Activated naive CD4-positive, alpha-beta T cell treated with anti-CD3 and anti-CD28 coated beads for 36 hours (primary cell): ENCODE results near the gene RNF115. TPM values are rescaled to one million over a fixed set of nuclear protein-coding genes. Genes with fewer than 3 reads are reported as not detected.
A peak's percentile ranks its signal among the peaks of the same experiment; 100 is the strongest.
"Not testable (repeated sequence)": the region's sequence is repeated elsewhere in the genome, so short reads cannot be mapped to it uniquely, and the experiment has no call there.

ENCODE experiments used
- CTCF ChIA-PET: fragments of 350-600 bp; sonication (Branson Sonifier 250); formaldehyde crosslinking; loops from one replicate; lab custom pipeline; 2021; ENCODE audit warnings: antibody characterized with exemption; lab: Charles Lee
- DNase-seq: peaks from one replicate; pipeline ENCODE4 v3.0.0-alpha.2; 2020
- H3K27ac Mint-ChIP-seq: one replicate; pipeline ENCODE4 v1.8.0; 2021; ENCODE audit warnings: mild to moderate bottlenecking, mixed read lengths
- H3K27me3 Mint-ChIP-seq: one replicate; pipeline ENCODE4 v1.8.0; 2021; ENCODE audit warnings: low read depth, mixed read lengths
- H3K36me3 Mint-ChIP-seq: one replicate; pipeline ENCODE4 v1.8.0; 2021; ENCODE audit warnings: low read depth, mixed read lengths
- H3K4me1 Mint-ChIP-seq: one replicate; pipeline ENCODE4 v1.8.0; 2021; ENCODE audit warnings: low read depth, mixed read lengths
- H3K4me3 Mint-ChIP-seq: one replicate; pipeline ENCODE4 v1.8.0; 2021; ENCODE audit warnings: mild to moderate bottlenecking, moderate library complexity, mixed read lengths
- H3K9me3 Mint-ChIP-seq: one replicate; pipeline ENCODE4 v1.8.0; 2021; ENCODE audit warnings: mixed read lengths
- intact Hi-C: fragments of 100-400 bp; cut with micrococcal nuclease; formaldehyde crosslinking; loops from one replicate; pipeline ENCODE4 v1.15.1; 2023
- total RNA-seq, 2 experiments: library from RNA; stranded (reverse); gene quantifications; one replicate each; pipeline ENCODE4 v1.2.3, GENCODE V29; 2021

The RNF115 gene
- total RNA-seq, 2 experiments from 2014 or later: 7.5 to 8.0 TPM

- H3K36me3 Mint-ChIP-seq: peaks cover 7% of the 10 kb centered on the region
Observed at GRCh38 chr1:145751491-145752037, 72.3 kb downstream of the RNF115 start.

GRCh38 chr1:145750426-145750825, 73.5 kb downstream of the RNF115 start:
- Mint-ChIP-seq H3K4me1 (peaks cover 7% of the 10 kb centered on the region), H3K4me3 (no peak overlapping the region), H3K36me3 (peaks cover 6% of the 10 kb centered on the region), H3K27ac (no peak overlapping the region), H3K27me3 (no peaks in the 10 kb centered on the region), H3K9me3 (no peaks in the 10 kb centered on the region)
- CTCF ChIA-PET: interaction anchor here (0.7 to 1.0 kb wide), 2 partner anchors 29 to 108 kb away, joined by 3 read pairs; partner anchors contain the start of gene PIAS3
- intact Hi-C loops: loop anchor here (5.0 to 10.0 kb wide), 2 partner anchors 33 to 164 kb away; partner anchors contain the start of genes CD160, ITGA10 and PEX11B
- DNase-seq: no peak

More at GRCh38 chr1:145751491-145752037, 72.3 kb downstream of the RNF115 start:
- Mint-ChIP-seq H3K4me1 (peaks cover 7% of the 10 kb centered on the region), H3K9me3 (no peaks in the 10 kb centered on the region), H3K4me3 (no peak overlapping the region), H3K27me3 (no peaks in the 10 kb centered on the region), H3K27ac (no peak overlapping the region)
- CTCF ChIA-PET: interaction anchor here (0.6 to 1.0 kb wide), 2 partner anchors 29 to 152 kb away, joined by 3 read pairs; no protein-coding TSS in a partner anchor
- DNase-seq: no peak
- intact Hi-C loops: loop anchor here (5.0 to 10.0 kb wide), 2 partner anchors 34 to 163 kb away; partner anchors contain the start of genes CD160, ITGA10 and PEX11B

- CTCF ChIA-PET: no interaction called here
- no peaks in the 10 kb centered on the region for H3K27me3 Mint-ChIP-seq
- no peak overlapping the region for H3K27ac Mint-ChIP-seq
- H3K4me3 Mint-ChIP-seq: no peak overlapping the region
- H3K9me3 Mint-ChIP-seq: no peaks in the 10 kb centered on the region
- H3K36me3 Mint-ChIP-seq: peaks cover 17% of the 10 kb centered on the region
- peaks cover 7% of the 10 kb centered on the region for H3K4me1 Mint-ChIP-seq
- intact Hi-C loops: loop anchor here (5.0 kb wide), 1 partner anchor 55 kb away; no protein-coding TSS in a partner anchor
- DNase-seq: no peak
Observed at GRCh38 chr1:145747398-145748247, 76.3 kb downstream of the RNF115 start.

DNA sequence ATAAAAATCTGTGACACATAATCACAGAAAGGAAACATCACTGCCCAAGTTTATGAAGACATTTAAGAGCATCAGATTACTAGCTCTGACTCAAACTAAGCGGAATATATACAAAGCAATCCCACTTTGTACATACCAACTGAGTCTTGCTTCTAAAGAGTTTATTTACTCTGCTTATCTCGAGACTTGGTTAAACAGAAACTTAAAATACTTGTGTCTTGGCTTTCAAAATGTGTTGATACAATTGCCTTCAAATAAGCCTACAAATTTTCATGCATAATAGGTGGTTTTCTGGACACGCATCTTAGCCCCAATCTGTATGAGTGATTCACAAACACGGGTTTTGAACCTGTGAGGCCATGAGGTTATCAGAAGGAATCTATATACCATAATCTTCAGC, 83.6 kb downstream of the RNF115 start:
- H3K27me3 Mint-ChIP-seq: no peaks in the 10 kb centered on the region
- no peak overlapping the region for H3K4me3 Mint-ChIP-seq
- peaks cover 11% of the 10 kb centered on the region for H3K36me3 Mint-ChIP-seq
- no peaks in the 10 kb centered on the region for H3K4me1 Mint-ChIP-seq
- no peak for DNase-seq
- CTCF ChIA-PET: no interaction called here
- H3K27ac Mint-ChIP-seq: no peak overlapping the region
- intact Hi-C loops: no loop called here
- no peaks in the 10 kb centered on the region for H3K9me3 Mint-ChIP-seq

GRCh38 chr1:145736191-145736590, 87.7 kb downstream of the RNF115 start:
- CTCF ChIA-PET: no interaction called here
- DNase-seq: no peak
- H3K4me1 Mint-ChIP-seq: no peaks in the 10 kb centered on the region
- no peak overlapping the region for H3K27ac Mint-ChIP-seq
- no peaks in the 10 kb centered on the region for H3K9me3 Mint-ChIP-seq
- intact Hi-C loops: no loop called here
- no peaks in the 10 kb centered on the region for H3K36me3 Mint-ChIP-seq
- no peak overlapping the region for H3K4me3 Mint-ChIP-seq
- H3K27me3 Mint-ChIP-seq: no peaks in the 10 kb centered on the region

DNA sequence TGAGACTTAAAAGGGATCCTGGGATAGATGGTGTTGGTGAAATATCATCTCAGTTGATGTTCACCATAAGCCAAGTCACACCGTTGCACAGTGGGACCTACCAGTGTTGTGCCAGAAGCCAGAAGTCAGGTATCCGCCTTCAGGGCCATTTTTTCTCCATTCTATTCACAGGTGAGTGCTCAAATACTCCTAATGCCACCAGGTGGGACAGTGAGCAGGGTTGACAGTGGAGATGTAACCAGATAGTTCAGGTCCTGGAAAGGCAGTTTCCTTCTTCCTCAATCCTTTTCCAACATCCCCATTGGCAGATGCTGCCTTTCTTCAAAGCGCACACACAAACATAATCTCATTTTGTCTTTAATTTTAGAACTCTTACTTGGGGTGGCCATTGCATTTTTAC, 93.0 kb downstream of the RNF115 start:
- H3K27me3 Mint-ChIP-seq: no peaks in the 10 kb centered on the region
- H3K4me1 Mint-ChIP-seq: no peaks in the 10 kb centered on the region
- no peak for DNase-seq
- H3K36me3 Mint-ChIP-seq: no peaks in the 10 kb centered on the region
- intact Hi-C loops: no loop called here
- CTCF ChIA-PET: interaction anchor here (1.4 kb wide), 1 partner anchor 10 kb away, joined by 3 read pairs; no protein-coding TSS in a partner anchor
- H3K27ac Mint-ChIP-seq: no peak overlapping the region
- no peak overlapping the region for H3K4me3 Mint-ChIP-seq
- H3K9me3 Mint-ChIP-seq: no peaks in the 10 kb centered on the region

DNA sequence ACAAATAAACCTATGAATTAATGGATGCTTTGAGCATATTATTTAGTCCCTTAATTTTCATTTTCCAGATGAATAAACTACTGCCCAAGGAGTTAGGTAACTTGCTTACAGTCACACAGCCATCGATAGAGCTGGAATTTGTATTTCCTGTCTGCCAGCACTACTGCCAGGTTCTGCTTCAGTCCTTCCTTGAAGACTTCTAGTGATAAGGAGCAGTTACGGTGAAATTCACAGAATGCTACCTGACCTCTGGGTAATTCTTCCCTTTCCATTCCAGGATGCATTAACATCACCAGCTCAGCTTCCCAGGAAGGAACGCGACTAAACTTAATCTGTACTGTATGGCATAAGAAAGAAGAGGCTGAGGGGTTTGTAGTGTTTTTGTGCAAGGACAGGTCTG, 93.4 kb downstream of the RNF115 start:
- no peaks in the 10 kb centered on the region for H3K27me3 Mint-ChIP-seq
- CTCF ChIA-PET: no interaction called here
- no peaks in the 10 kb centered on the region for H3K36me3 Mint-ChIP-seq
- H3K4me1 Mint-ChIP-seq: no peaks in the 10 kb centered on the region
- no peak overlapping the region for H3K4me3 Mint-ChIP-seq
- H3K9me3 Mint-ChIP-seq: no peaks in the 10 kb centered on the region
- no peak overlapping the region for H3K27ac Mint-ChIP-seq
- DNase-seq: no peak
- intact Hi-C loops: no loop called here

DNA sequence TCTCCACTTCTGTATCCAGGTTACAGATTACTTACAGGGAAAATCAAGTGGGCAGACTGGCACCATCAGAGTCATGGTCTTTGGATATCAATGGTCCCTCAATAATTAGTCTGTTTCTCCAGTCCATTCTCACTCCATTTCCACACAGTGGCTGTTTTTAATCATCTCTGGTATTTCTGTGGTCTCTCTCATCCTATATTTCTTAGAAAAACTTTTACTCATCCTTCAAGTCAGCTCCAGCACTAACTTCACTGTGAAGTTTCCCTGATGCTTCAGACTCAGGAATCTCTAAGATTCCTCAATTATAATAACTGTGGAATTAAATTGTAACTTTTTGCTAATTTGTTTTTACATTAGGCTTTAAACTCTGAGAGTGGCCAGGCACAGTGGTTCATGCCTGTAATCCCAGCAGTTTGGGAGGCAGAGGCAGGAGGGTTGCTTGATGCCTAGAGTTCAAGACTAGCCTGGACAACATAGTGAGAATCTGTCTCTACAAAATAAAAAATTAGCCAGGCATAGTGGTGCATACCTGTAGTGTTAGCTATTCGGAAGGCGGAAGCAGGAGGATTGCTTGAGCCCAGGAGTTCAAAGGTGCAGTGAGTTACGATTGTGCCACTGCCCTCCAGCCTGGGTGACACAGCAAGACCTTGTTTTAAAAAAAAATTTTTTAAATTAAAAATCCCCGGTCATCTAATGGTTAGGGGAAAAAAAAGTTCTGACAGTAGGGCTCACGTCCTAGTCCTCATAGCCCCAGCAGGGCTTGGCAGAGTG, 94.0 kb downstream of the RNF115 start:
- CTCF ChIA-PET: interaction anchor here (0.8 kb wide), 1 partner anchor 8 kb away, joined by 3 read pairs; no protein-coding TSS in a partner anchor
- no peaks in the 10 kb centered on the region for H3K27me3 Mint-ChIP-seq
- no peaks in the 10 kb centered on the region for H3K36me3 Mint-ChIP-seq
- no peaks in the 10 kb centered on the region for H3K9me3 Mint-ChIP-seq
- no peak overlapping the region for H3K27ac Mint-ChIP-seq
- H3K4me3 Mint-ChIP-seq: no peak overlapping the region
- H3K4me1 Mint-ChIP-seq: no peaks in the 10 kb centered on the region
- DNase-seq: no peak
- intact Hi-C loops: loop anchor here (10.0 kb wide), 1 partner anchor 135 kb away; no protein-coding TSS in a partner anchor

GRCh38 chr1:145729196-145729595, 94.7 kb downstream of the RNF115 start:
- DNase-seq: no peak
- H3K36me3 Mint-ChIP-seq: no peaks in the 10 kb centered on the region
- H3K9me3 Mint-ChIP-seq: no peaks in the 10 kb centered on the region
- no peaks in the 10 kb centered on the region for H3K27me3 Mint-ChIP-seq
- CTCF ChIA-PET: interaction anchor here (0.8 kb wide), 1 partner anchor 7 kb away, joined by 3 read pairs; no protein-coding TSS in a partner anchor
- no peak overlapping the region for H3K4me3 Mint-ChIP-seq
- no peaks in the 10 kb centered on the region for H3K4me1 Mint-ChIP-seq
- H3K27ac Mint-ChIP-seq: no peak overlapping the region
- intact Hi-C loops: loop anchor here (10.0 kb wide), 1 partner anchor 134 kb away; no protein-coding TSS in a partner anchor

DNA sequence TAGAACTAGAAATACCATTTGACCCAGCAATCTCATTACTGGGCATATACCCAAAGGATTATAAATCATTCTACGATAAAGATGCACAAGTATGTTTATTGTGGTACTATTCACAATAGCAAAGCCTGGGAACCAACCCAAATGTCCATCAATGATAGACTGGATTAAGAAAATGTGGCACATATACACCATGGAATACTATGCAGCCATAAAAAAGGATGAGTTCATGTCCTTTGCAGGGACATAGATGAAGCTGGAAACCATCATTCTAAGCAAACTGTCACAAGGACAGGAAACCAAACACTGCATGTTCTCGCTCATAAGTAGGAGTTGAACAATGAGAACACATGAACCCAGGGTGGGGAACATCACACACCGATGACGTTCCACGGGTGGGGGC, 97.7 kb downstream of the RNF115 start:
- CTCF ChIA-PET, H3K4me1 Mint-ChIP-seq, H3K27ac Mint-ChIP-seq, DNase-seq, H3K9me3 Mint-ChIP-seq, H3K4me3 Mint-ChIP-seq, H3K36me3 Mint-ChIP-seq: not testable (repeated sequence)
- intact Hi-C loops: loop anchor here (10.0 kb wide), 1 partner anchor 131 kb away; no protein-coding TSS in a partner anchor
- H3K27me3 Mint-ChIP-seq: peaks cover 12% of the 10 kb centered on the region

GRCh38 chr1:145720878-145721671, 102.8 kb downstream of the RNF115 start:
- intact Hi-C loops: loop anchor here (10.0 kb wide), 1 partner anchor 126 kb away; no protein-coding TSS in a partner anchor
- Mint-ChIP-seq H3K27me3 (peaks cover 17% of the 10 kb centered on the region), H3K4me3 (peak overlapping the region; percentile 54), H3K9me3 (no peaks in the 10 kb centered on the region), H3K27ac (no peak overlapping the region), H3K4me1 (peaks cover 11% of the 10 kb centered on the region), H3K36me3 (no peaks in the 10 kb centered on the region)
- peak; percentile 73 for DNase-seq
- CTCF ChIA-PET: interaction anchor here (0.7 to 2.6 kb wide), 22 partner anchors 9 to 128 kb away, joined by 3 to 26 read pairs (median 4); partner anchors contain the start of gene PDZK1
